Naive thymus-derived CD4-positive, alpha-beta T cell (primary cell): ENCODE measurements around the gene TTC12. TPM values are rescaled to one million over a fixed set of nuclear protein-coding genes. Genes with fewer than 3 reads are reported as not detected.

Experiments
- ATAC-seq: fragments of 150-1000 bp; cut with Tn5 transposase; 2 replicates; pipeline ENCODE4 v1.10.0; 2021; ENCODE audit warnings: mild to moderate bottlenecking, moderate library complexity
- CTCF ChIA-PET: fragments of 350-600 bp; sonication (Branson Sonifier 250); formaldehyde crosslinking; loops from one replicate; lab custom pipeline; 2021; ENCODE audit warnings: antibody characterized with exemption; lab: Charles Lee
- POLR2A ChIA-PET: fragments of 350-600 bp; sonication (Branson Sonifier 250); formaldehyde crosslinking; loops from one replicate; lab custom pipeline; 2021; ENCODE audit warnings: antibody characterized with exemption, inconsistent platforms; lab: Charles Lee
- DNase-seq, 9 donors: peaks; one replicate each; pipeline versions ENCODE4 v3.0.0 to v3.0.0-alpha.2; 2020 to 2022; ENCODE audit warnings: mixed read lengths in 1 of 9
- H3K27ac ChIP-seq: one replicate; pipeline ENCODE4 v1.7.0; 2013; ENCODE audit warnings: mild to moderate bottlenecking, low read depth, low read length, moderate library complexity
- H3K27me3 ChIP-seq, 2 donors: one replicate each; pipeline ENCODE4 v1.7.0; 2013; ENCODE audit warnings: low read length in 2 of 2, mild to moderate bottlenecking in 2 of 2, moderate library complexity in 2 of 2; ENCODE audit not compliant: control insufficient read depth in 2 of 2, insufficient read depth in 2 of 2
- H3K36me3 ChIP-seq, 3 experiments: 1 replicate in 2 of 3; 2 replicates in 1 of 3; pipeline ENCODE4 v1.7.0; 2013; ENCODE audit warnings: low read length in 3 of 3, mild to moderate bottlenecking in 3 of 3, moderate library complexity in 1 of 3; ENCODE audit not compliant: insufficient read depth in 3 of 3, control insufficient read depth in 2 of 3
- H3K4me1 ChIP-seq, 2 donors: one replicate each; pipeline ENCODE4 v1.7.0; 2013; ENCODE audit warnings: low read length in 2 of 2, mild to moderate bottlenecking in 2 of 2, moderate library complexity in 1 of 2; ENCODE audit not compliant: control insufficient read depth in 2 of 2, insufficient read depth in 2 of 2
- H3K4me3 ChIP-seq: 2 replicates; pipeline ENCODE4 v1.7.0; 2013; ENCODE audit warnings: mild to moderate bottlenecking, low read length
- H3K9me3 ChIP-seq, 3 experiments: 1 replicate in 2 of 3; 2 replicates in 1 of 3; pipeline ENCODE4 v1.7.0; 2013; ENCODE audit warnings: low read length in 3 of 3; ENCODE audit not compliant: control insufficient read depth in 2 of 3
- H3K27ac Mint-ChIP-seq, 9 donors: one replicate each; pipeline ENCODE4 v1.8.0; 2020 to 2022; ENCODE audit warnings: mixed read lengths in 9 of 9, mild to moderate bottlenecking in 8 of 9, moderate library complexity in 5 of 9, inconsistent platforms in 2 of 9
- H3K27me3 Mint-ChIP-seq, 5 donors: one replicate each; pipeline ENCODE4 v1.8.0; 2021 to 2022; ENCODE audit warnings: mixed read lengths in 5 of 5, mild to moderate bottlenecking in 1 of 5
- H3K36me3 Mint-ChIP-seq, 5 donors: one replicate each; pipeline ENCODE4 v1.8.0; 2020 to 2022; ENCODE audit warnings: mixed read lengths in 5 of 5, mild to moderate bottlenecking in 3 of 5, inconsistent platforms in 1 of 5
- H3K4me1 Mint-ChIP-seq, 7 donors: one replicate each; pipeline ENCODE4 v1.8.0; 2020 to 2022; ENCODE audit warnings: mixed read lengths in 7 of 7, mild to moderate bottlenecking in 3 of 7, inconsistent platforms in 1 of 7
- H3K4me3 Mint-ChIP-seq, 10 donors: one replicate each; pipeline ENCODE4 v1.8.0; 2020 to 2022; ENCODE audit warnings: mild to moderate bottlenecking in 10 of 10, mixed read lengths in 10 of 10, moderate library complexity in 6 of 10, inconsistent platforms in 2 of 10
- H3K9me3 Mint-ChIP-seq, 11 donors: one replicate each; pipeline ENCODE4 v1.8.0; 2020 to 2022; ENCODE audit warnings: mixed read lengths in 11 of 11, mild to moderate bottlenecking in 4 of 11, inconsistent platforms in 1 of 11, moderate library complexity in 1 of 11
- intact Hi-C, 2 donors: fragments of 100-400 bp; cut with micrococcal nuclease; formaldehyde crosslinking; loops; one replicate each; pipeline ENCODE4 v1.15.1; 2023
- polyA plus RNA-seq, 2 donors: library from polyadenylated mRNA; unstranded; fragments of 300-500 nt; fragmentation: Illumina TruSeq; gene quantifications; one replicate each; pipeline ENCODE4 v1.2.3, GENCODE V29; 2021
- total RNA-seq, 6 experiments: library from RNA in 5 of 6; stranded (reverse) in 5 of 6; gene quantifications; 1 replicate in 5 of 6; 2 replicates in 1 of 6; pipeline ENCODE4 v1.2.3 and lab custom pipeline; 2021 to 2026

TTC12 gene
- total and polyA plus RNA-seq, 7 experiments from 2014 or later, result 8.2 to 84.5 (median 45.1) TPM

- CTCF ChIA-PET, result no interaction called here
- H3K4me3 Mint-ChIP-seq, result no peak overlapping the region
Measured at GRCh38 chr11:113308601-113309000, 5.8 kb upstream of the TTC12 start.

GRCh38 chr11:113311536-113311935, 2.8 kb upstream of the TTC12 start:
- Histone ChIP-seq H3K4me3 (no peak overlapping the region), H3K4me1 (peaks cover 10 to 16% of the 10 kb centered on the region in 2 donors), H3K27ac (no peak overlapping the region), H3K9me3 (no peaks in the 10 kb centered on the region), H3K36me3 (no peaks in the 10 kb centered on the region), H3K27me3 (no peaks in the 10 kb centered on the region)
- Mint-ChIP-seq H3K27ac (peak overlapping the region in 3 of 9 donors; percentile 5 to 79 (median 40)), H3K36me3 (peaks cover 0 to 3% (median 1%) of the 10 kb centered on the region in 5 donors), H3K4me3 (peak overlapping the region in 1 of 10 donors; percentile 29), H3K27me3 (peaks cover 0 to 5% (median 0%) of the 10 kb centered on the region in 5 donors), H3K9me3 (no peaks in the 10 kb centered on the region), H3K4me1 (peaks cover 13 to 38% (median 33%) of the 10 kb centered on the region in 7 donors)
- ChIA-PET POLR2A (no interaction called here), CTCF (no interaction called here)
- intact Hi-C loops, result loop anchor here (5.0 to 10.0 kb wide), 5 partner anchors 1027 to 1384 kb away; partner anchors contain the start of genes C11orf71 (in 1 of the 2), DLAT (in 1 of the 2), RBM7 (in 1 of the 2) and REXO2 (in 1 of the 2)
- ATAC-seq, result no peak
- no peak for DNase-seq

More at GRCh38 chr11:113308601-113309000, 5.8 kb upstream of the TTC12 start:
- no peak for ATAC-seq
- H3K27me3 ChIP-seq, result no peaks in the 10 kb centered on the region
- intact Hi-C loops, result loop anchor here in 1 of 2 donors (5.0 kb wide), 1 partner anchor 954 kb away; no protein-coding TSS in a partner anchor
- no peaks in the 10 kb centered on the region for H3K9me3 ChIP-seq
- peaks cover 5 to 10% of the 10 kb centered on the region in 2 donors for H3K4me1 ChIP-seq
- no peaks in the 10 kb centered on the region for H3K36me3 ChIP-seq
- Mint-ChIP-seq H3K36me3 (no peaks in the 10 kb centered on the region), H3K27me3 (peaks cover 0 to 9% (median 0%) of the 10 kb centered on the region in 5 donors), H3K9me3 (no peaks in the 10 kb centered on the region), H3K27ac (no peak overlapping the region), H3K4me1 (peaks cover 5 to 17% (median 14%) of the 10 kb centered on the region in 7 donors)
- no peak for DNase-seq
- POLR2A ChIA-PET, result no interaction called here
- H3K4me3 ChIP-seq, result no peak overlapping the region
- no peak overlapping the region for H3K27ac ChIP-seq

GRCh38 chr11:113313601-113314000, 782 bp upstream of the TTC12 start:
- ChIA-PET CTCF (interaction anchor here (1.0 to 1.3 kb wide), 3 partner anchors 9 to 1030 kb away, joined by 3 to 6 read pairs (median 3); partner anchors contain the start of gene ZW10), POLR2A (interaction anchor here (1.2 to 1.6 kb wide), 3 partner anchors 9 to 1227 kb away, joined by 3 to 9 read pairs (median 4); partner anchors contain the start of genes PTS, SDHD and TIMM8B)
- Histone ChIP-seq H3K4me1 (peaks cover 10 to 16% of the 10 kb centered on the region in 2 donors), H3K27ac (peak overlapping the region; percentile 91), H3K9me3 (no peaks in the 10 kb centered on the region), H3K36me3 (peaks cover 0 to 7% (median 0%) of the 10 kb centered on the region in 3 experiments), H3K4me3 (peak overlapping the region; percentile 78), H3K27me3 (no peaks in the 10 kb centered on the region)
- DNase-seq, result no peak
- peaks cover 0 to 1% (median 0%) of the 10 kb centered on the region in 11 donors for H3K9me3 Mint-ChIP-seq
- intact Hi-C loops, result loop anchor here (5.0 to 10.0 kb wide), 5 partner anchors 1029 to 1386 kb away; partner anchors contain the start of genes C11orf71 (in 1 of the 2), DLAT (in 1 of the 2), RBM7 (in 1 of the 2) and REXO2 (in 1 of the 2)
- ATAC-seq, result no peak
- peaks cover 18 to 55% (median 47%) of the 10 kb centered on the region in 7 donors for H3K4me1 Mint-ChIP-seq
- H3K36me3 Mint-ChIP-seq, result peaks cover 4 to 23% (median 20%) of the 10 kb centered on the region in 5 donors
- H3K27ac Mint-ChIP-seq, result peak overlapping the region; percentile 69 to 94 (median 92)
- H3K27me3 Mint-ChIP-seq, result peaks cover 0 to 3% (median 0%) of the 10 kb centered on the region in 5 donors
- peak overlapping the region; percentile 77 to 93 (median 88) for H3K4me3 Mint-ChIP-seq

GRCh38 chr11:113314065-113314388, 356 bp upstream of the TTC12 start:
- Mint-ChIP-seq H3K36me3 (peaks cover 4 to 27% (median 24%) of the 10 kb centered on the region in 5 donors), H3K4me1 (peaks cover 18 to 55% (median 49%) of the 10 kb centered on the region in 7 donors), H3K27me3 (peaks cover 0 to 3% (median 0%) of the 10 kb centered on the region in 5 donors), H3K27ac (peak overlapping the region; percentile 69 to 94 (median 92)), H3K9me3 (peaks cover 0 to 2% (median 0%) of the 10 kb centered on the region in 11 donors), H3K4me3 (peak overlapping the region; percentile 77 to 93 (median 88))
- H3K36me3 ChIP-seq, result peaks cover 0 to 7% (median 0%) of the 10 kb centered on the region in 3 experiments
- H3K27me3 ChIP-seq, result no peaks in the 10 kb centered on the region
- ChIA-PET CTCF (interaction anchor here (1.0 to 1.1 kb wide), 2 partner anchors 459 to 1031 kb away, joined by 3 read pairs; partner anchors contain the start of gene ZW10), POLR2A (interaction anchor here (0.7 to 1.6 kb wide), 5 partner anchors 9 to 1227 kb away, joined by 3 to 9 read pairs (median 4); partner anchors contain the start of genes PTS, SDHD and TIMM8B)
- H3K9me3 ChIP-seq, result no peaks in the 10 kb centered on the region
- DNase-seq, result no peak
- no peak for ATAC-seq
- peak overlapping the region; percentile 91 for H3K27ac ChIP-seq
- intact Hi-C loops, result loop anchor here (1.0 to 10.0 kb wide), 13 partner anchors 71 to 1435 kb away; partner anchors contain the start of genes C11orf71 (in 2 of the 2), CFAP68 (in 2 of the 2), FDXACB1 (in 2 of the 2) and PTS (in 2 of the 2)
- H3K4me3 ChIP-seq, result peak overlapping the region; percentile 78
- peaks cover 10 to 16% of the 10 kb centered on the region in 2 donors for H3K4me1 ChIP-seq

- Histone ChIP-seq H3K4me3 (no peak overlapping the region), H3K36me3 (peaks cover 0 to 7% (median 0%) of the 10 kb centered on the region in 3 experiments), H3K27me3 (no peaks in the 10 kb centered on the region), H3K9me3 (no peaks in the 10 kb centered on the region), H3K27ac (peak overlapping the region; percentile 91), H3K4me1 (peaks cover 10 to 16% of the 10 kb centered on the region in 2 donors)
- H3K4me1 Mint-ChIP-seq, result peaks cover 18 to 64% (median 51%) of the 10 kb centered on the region in 7 donors
- ChIA-PET CTCF (interaction anchor here (0.8 kb wide), 1 partner anchor 457 kb away, joined by 3 read pairs; no protein-coding TSS in a partner anchor), POLR2A (no interaction called here)
- intact Hi-C loops, result loop anchor here (2.0 to 10.0 kb wide), 7 partner anchors 73 to 1939 kb away; partner anchors contain the start of genes CFAP68 (in 2 of the 2), FDXACB1 (in 2 of the 2), C11orf71 (in 1 of the 2) and DLAT (in 1 of the 2)
- H3K36me3 Mint-ChIP-seq, result peaks cover 4 to 44% (median 36%) of the 10 kb centered on the region in 5 donors
- H3K27ac Mint-ChIP-seq, result peak overlapping the region in 8 of 9 donors; percentile 87 to 95 (median 92)
- H3K9me3 Mint-ChIP-seq, result peaks cover 0 to 4% (median 0%) of the 10 kb centered on the region in 11 donors
- peak overlapping the region; percentile 77 to 93 (median 88) for H3K4me3 Mint-ChIP-seq
- DNase-seq, result no peak
- H3K27me3 Mint-ChIP-seq, result no peaks in the 10 kb centered on the region
- ATAC-seq, result no peak
Measured at GRCh38 chr11:113315811-113316210, 1.4 kb downstream of the TTC12 start.

- H3K4me3 Mint-ChIP-seq, result peak overlapping the region in 3 of 10 donors; percentile 8 to 91 (median 90)
- intact Hi-C loops, result loop anchor here (5.0 to 10.0 kb wide), 5 partner anchors 1031 to 1939 kb away; partner anchors contain the start of genes C11orf71 (in 1 of the 2), DLAT (in 1 of the 2), POU2AF1 (in 1 of the 2) and RBM7 (in 1 of the 2)
Measured at GRCh38 chr11:113316256-113316655, 1.9 kb downstream of the TTC12 start.

More at GRCh38 chr11:113316256-113316655, 1.9 kb downstream of the TTC12 start:
- H3K4me1 Mint-ChIP-seq, result peaks cover 18 to 64% (median 51%) of the 10 kb centered on the region in 7 donors
- no peak overlapping the region for H3K27ac ChIP-seq
- CTCF ChIA-PET, result no interaction called here
- no peaks in the 10 kb centered on the region for H3K9me3 ChIP-seq
- H3K36me3 Mint-ChIP-seq, result peaks cover 4 to 44% (median 36%) of the 10 kb centered on the region in 5 donors
- H3K27ac Mint-ChIP-seq, result peak overlapping the region in 5 of 9 donors; percentile 37 to 94 (median 91)
- H3K27me3 ChIP-seq, result no peaks in the 10 kb centered on the region
- peaks cover 0 to 4% (median 0%) of the 10 kb centered on the region in 11 donors for H3K9me3 Mint-ChIP-seq
- POLR2A ChIA-PET, result interaction anchor here (0.7 kb wide), 1 partner anchor 56 kb away, joined by 3 read pairs; no protein-coding TSS in a partner anchor
- H3K36me3 ChIP-seq, result peaks cover 0 to 7% (median 0%) of the 10 kb centered on the region in 3 experiments
- H3K4me3 ChIP-seq, result no peak overlapping the region
- ATAC-seq, result no peak
- no peaks in the 10 kb centered on the region for H3K27me3 Mint-ChIP-seq
- no peak for DNase-seq
- H3K4me1 ChIP-seq, result peaks cover 10 to 16% of the 10 kb centered on the region in 2 donors
